Neural cell (in vitro differentiated cells): ENCODE data around the gene MPPED2. TPM values are rescaled to one million over a fixed set of nuclear protein-coding genes. Genes with fewer than 3 reads are reported as not detected.

Source experiments
- H2AFZ ChIP-seq: fragments of 200-600, 300-800 bp; sonication (generic), shearing (Covaris generic); 2 replicates; pipeline ENCODE4 v1.6.0; 2014; ENCODE audit warnings: low read depth, mild to moderate bottlenecking, antibody characterized with exemption, low read length, moderate library complexity
- H3F3A ChIP-seq: fragments of 200-600 bp; shearing (Covaris generic); 2 replicates; pipeline ENCODE4 v1.6.1; 2016; ENCODE audit warnings: mild to moderate bottlenecking, moderate library complexity, mixed read lengths, antibody characterized with exemption, low read length; ENCODE audit not compliant: insufficient read depth, poor library complexity, severe bottlenecking
- H3K27ac ChIP-seq: fragments of 200-600, 300-800 bp; sonication (generic), shearing (Covaris generic); 2 replicates; pipeline ENCODE4 v1.5.1; 2014; ENCODE audit warnings: mild to moderate bottlenecking, low read length, moderate library complexity
- H3K27me3 ChIP-seq: fragments of 300-800, 200-600 bp; sonication (generic), shearing (Covaris generic); 2 replicates; pipeline ENCODE4 v1.6.0; 2014; ENCODE audit warnings: mild to moderate bottlenecking, low read depth, low read length, moderate library complexity; ENCODE audit not compliant: insufficient read depth
- H3K36me3 ChIP-seq: fragments of 300-800, 200-600 bp; sonication (generic), shearing (Covaris generic); 2 replicates; pipeline ENCODE4 v1.5.1; 2014; ENCODE audit warnings: mild to moderate bottlenecking, antibody characterized with exemption, low read length, moderate library complexity; ENCODE audit not compliant: insufficient read depth
- H3K4me2 ChIP-seq: fragments of 300-800, 200-600 bp; sonication (generic), shearing (Covaris generic); 2 replicates; pipeline ENCODE4 v1.6.0; 2014; ENCODE audit warnings: mild to moderate bottlenecking, low read length
- H3K4me3 ChIP-seq: fragments of 300-800, 200-600 bp; sonication (generic), shearing (Covaris generic); 2 replicates; pipeline ENCODE4 v1.5.1; 2014; ENCODE audit warnings: mild to moderate bottlenecking, low read length, moderate library complexity
- H3K79me2 ChIP-seq: fragments of 200-600 bp; shearing (Covaris generic); replicated peaks from 2 replicates; pipeline ENCODE4 v1.6.0; 2014; ENCODE audit warnings: mild to moderate bottlenecking, low read length, moderate library complexity; ENCODE audit not compliant: insufficient read depth
- H3K9ac ChIP-seq: fragments of 300-800, 200-600 bp; sonication (generic), shearing (Covaris generic); 2 replicates; pipeline ENCODE4 v1.6.1; 2016; ENCODE audit warnings: mild to moderate bottlenecking, low read length, mixed read lengths
- H3K9me2 ChIP-seq: fragments of 200-600 bp; shearing (Covaris generic); 2 replicates; pipeline ENCODE4 v1.6.1; 2016; ENCODE audit warnings: mild to moderate bottlenecking, low read length, mixed read lengths; ENCODE audit not compliant: insufficient read depth
- H3K9me3 ChIP-seq: fragments of 200-600, 300-800 bp; sonication (generic), shearing (Covaris generic); 2 replicates; pipeline ENCODE4 v1.6.1; 2016; ENCODE audit warnings: mild to moderate bottlenecking, mixed run types, low read length, moderate library complexity, mixed read lengths
- H4K20me1 ChIP-seq: fragments of 200-600 bp; shearing (Covaris generic); 2 replicates; pipeline ENCODE4 v1.6.1; 2016; ENCODE audit warnings: mild to moderate bottlenecking, mixed run types; ENCODE audit not compliant: insufficient read depth
- EP300 ChIP-seq: fragments of 450-650 bp; conservative IDR thresholded peaks from 2 replicates; pipeline ENCODE4 v1.6.1; 2014; ENCODE audit warnings: antibody characterized with exemption, mild to moderate bottlenecking, moderate library complexity; ENCODE audit not compliant: poor library complexity, severe bottlenecking
- EZH2 ChIP-seq: fragments of 200-600, 300-800 bp; shearing (Covaris generic), sonication (generic); IDR thresholded peaks from 2 replicates; pipeline ENCODE4 v1.6.1; 2014; ENCODE audit warnings: antibody characterized with exemption, low read length, borderline replicate concordance, mild to moderate bottlenecking; ENCODE audit not compliant: insufficient read depth, poor library complexity, severe bottlenecking
- MXI1 ChIP-seq: fragments of 450-650 bp; conservative IDR thresholded peaks from 2 replicates; pipeline ENCODE4 v1.6.1; 2014; ENCODE audit warnings: antibody characterized with exemption, mild to moderate bottlenecking; ENCODE audit not compliant: poor library complexity, severe bottlenecking
- POLR2AphosphoS5 ChIP-seq: IDR thresholded peaks from 2 replicates; pipeline ENCODE4 v1.6.1; 2012
- RAD21 ChIP-seq: fragments of 450-650 bp; conservative IDR thresholded peaks from 2 replicates; pipeline ENCODE4 v1.6.1; 2014; ENCODE audit warnings: antibody characterized with exemption, mild to moderate bottlenecking, moderate library complexity
- SMC3 ChIP-seq: fragments of 450-650 bp; conservative IDR thresholded peaks from 2 replicates; pipeline ENCODE4 v1.6.1; 2014; ENCODE audit warnings: antibody characterized with exemption, mild to moderate bottlenecking, moderate library complexity; ENCODE audit not compliant: poor library complexity
- TAF1 ChIP-seq: IDR thresholded peaks from 2 replicates; pipeline ENCODE4 v1.6.1; 2012; ENCODE audit warnings: low read depth
- polyA plus RNA-seq: library from polyadenylated mRNA; depleted of rRNA; stranded (reverse); fragments of >200 nt; gene quantifications from 2 replicates; pipeline ENCODE4 v1.2.3, GENCODE V29; 2014
- TF ChIP-seq, protein P1 (sequence below): fragments of 450-650 bp; IDR thresholded peaks from 2 replicates; pipeline ENCODE4 v1.5.1; 2014; ENCODE audit warnings: antibody characterized with exemption, mild to moderate bottlenecking, moderate library complexity; ENCODE audit not compliant: poor library complexity, severe bottlenecking
- TF ChIP-seq, protein P2 (sequence below): IDR thresholded peaks from 2 replicates; pipeline ENCODE4 v1.6.1; 2012; ENCODE audit warnings: borderline replicate concordance

MPPED2 gene
- polyA plus RNA-seq, 1 donor from 2014 or later: 99.7 TPM

DNA sequence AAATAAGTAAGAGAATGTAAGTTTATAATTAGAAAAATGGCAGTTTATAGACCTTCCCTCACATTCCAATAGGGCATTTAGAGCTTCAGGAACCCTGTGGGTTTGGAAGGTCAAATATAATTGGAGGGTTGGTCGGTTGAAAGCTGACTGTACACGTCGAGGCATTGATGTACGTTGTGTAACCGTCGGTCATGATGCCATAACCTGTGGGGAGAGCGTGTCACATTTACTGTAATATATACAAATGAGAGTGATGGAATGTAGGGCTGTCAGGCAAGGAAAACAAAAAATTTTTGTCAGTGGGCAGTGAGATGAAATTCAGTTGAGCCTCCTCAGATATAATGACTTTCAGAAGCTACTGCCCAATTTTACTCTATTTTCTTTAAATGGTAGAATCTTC lies 174.8 kb downstream of the MPPED2 start:
- Histone ChIP-seq H3K27ac (no peak overlapping the region), H3K36me3 (peaks cover 15% of the 10 kb centered on the region), H3F3A (no peaks in the 10 kb centered on the region), H3K4me3 (no peak overlapping the region), H3K27me3 (no peaks in the 10 kb centered on the region), H4K20me1 (no peaks in the 10 kb centered on the region), H3K4me2 (no peak overlapping the region), H3K9ac (no peak overlapping the region), H3K79me2 (no peaks in the 10 kb centered on the region), H3K9me3 (no peaks in the 10 kb centered on the region), H2AFZ (no peak overlapping the region), H3K9me2 (no peaks in the 10 kb centered on the region)
- no peak for TF ChIP-seq TAF1

DNA sequence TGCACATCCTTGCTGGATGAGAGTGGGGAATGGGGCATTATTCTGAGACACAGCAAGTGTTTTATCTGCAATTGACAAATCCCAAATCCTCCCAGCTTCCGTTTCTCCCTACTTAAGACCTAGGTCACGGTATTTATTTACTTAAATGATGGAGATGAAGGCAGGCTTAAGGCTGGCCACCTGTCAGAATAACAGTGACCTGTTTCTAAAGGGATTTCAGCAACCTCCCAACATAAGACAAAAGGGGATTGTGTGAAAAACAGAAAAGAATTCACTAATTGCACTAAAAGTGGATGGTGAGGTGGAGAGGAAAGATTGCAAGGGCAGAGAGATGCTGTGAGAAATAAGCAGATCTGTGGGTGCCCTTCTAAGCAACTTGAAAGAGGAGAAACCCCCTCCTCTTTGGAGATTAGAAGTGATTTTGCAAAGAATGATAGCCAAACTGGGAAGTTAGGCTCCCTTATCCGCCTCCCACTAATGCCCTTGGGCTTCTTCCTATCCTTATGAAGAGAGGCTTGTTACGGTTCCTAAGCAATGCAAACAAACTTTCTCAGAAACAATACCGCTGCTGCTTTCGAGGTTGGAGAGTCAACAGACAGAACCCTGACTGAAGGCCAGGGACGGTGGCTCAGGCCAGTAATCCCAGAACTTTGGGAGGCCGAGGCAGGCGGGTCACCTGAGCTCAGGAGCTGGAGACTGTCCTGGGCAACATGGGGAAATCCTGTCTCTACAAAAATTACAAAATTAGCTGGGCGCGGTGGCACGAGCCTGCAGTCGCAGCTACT lies 179.0 kb downstream of the MPPED2 start:
- no peak overlapping the region for H2AFZ ChIP-seq
- TF ChIP-seq RAD21 (no peak), EZH2 (no peak), POLR2AphosphoS5 (no peak), TAF1 (no peak), EP300 (no peak), MXI1 (no peak), SMC3 (no peak)
- TF ChIP-seq, protein P1, sequence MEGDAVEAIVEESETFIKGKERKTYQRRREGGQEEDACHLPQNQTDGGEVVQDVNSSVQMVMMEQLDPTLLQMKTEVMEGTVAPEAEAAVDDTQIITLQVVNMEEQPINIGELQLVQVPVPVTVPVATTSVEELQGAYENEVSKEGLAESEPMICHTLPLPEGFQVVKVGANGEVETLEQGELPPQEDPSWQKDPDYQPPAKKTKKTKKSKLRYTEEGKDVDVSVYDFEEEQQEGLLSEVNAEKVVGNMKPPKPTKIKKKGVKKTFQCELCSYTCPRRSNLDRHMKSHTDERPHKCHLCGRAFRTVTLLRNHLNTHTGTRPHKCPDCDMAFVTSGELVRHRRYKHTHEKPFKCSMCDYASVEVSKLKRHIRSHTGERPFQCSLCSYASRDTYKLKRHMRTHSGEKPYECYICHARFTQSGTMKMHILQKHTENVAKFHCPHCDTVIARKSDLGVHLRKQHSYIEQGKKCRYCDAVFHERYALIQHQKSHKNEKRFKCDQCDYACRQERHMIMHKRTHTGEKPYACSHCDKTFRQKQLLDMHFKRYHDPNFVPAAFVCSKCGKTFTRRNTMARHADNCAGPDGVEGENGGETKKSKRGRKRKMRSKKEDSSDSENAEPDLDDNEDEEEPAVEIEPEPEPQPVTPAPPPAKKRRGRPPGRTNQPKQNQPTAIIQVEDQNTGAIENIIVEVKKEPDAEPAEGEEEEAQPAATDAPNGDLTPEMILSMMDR: no peak
- TF ChIP-seq, protein P2, sequence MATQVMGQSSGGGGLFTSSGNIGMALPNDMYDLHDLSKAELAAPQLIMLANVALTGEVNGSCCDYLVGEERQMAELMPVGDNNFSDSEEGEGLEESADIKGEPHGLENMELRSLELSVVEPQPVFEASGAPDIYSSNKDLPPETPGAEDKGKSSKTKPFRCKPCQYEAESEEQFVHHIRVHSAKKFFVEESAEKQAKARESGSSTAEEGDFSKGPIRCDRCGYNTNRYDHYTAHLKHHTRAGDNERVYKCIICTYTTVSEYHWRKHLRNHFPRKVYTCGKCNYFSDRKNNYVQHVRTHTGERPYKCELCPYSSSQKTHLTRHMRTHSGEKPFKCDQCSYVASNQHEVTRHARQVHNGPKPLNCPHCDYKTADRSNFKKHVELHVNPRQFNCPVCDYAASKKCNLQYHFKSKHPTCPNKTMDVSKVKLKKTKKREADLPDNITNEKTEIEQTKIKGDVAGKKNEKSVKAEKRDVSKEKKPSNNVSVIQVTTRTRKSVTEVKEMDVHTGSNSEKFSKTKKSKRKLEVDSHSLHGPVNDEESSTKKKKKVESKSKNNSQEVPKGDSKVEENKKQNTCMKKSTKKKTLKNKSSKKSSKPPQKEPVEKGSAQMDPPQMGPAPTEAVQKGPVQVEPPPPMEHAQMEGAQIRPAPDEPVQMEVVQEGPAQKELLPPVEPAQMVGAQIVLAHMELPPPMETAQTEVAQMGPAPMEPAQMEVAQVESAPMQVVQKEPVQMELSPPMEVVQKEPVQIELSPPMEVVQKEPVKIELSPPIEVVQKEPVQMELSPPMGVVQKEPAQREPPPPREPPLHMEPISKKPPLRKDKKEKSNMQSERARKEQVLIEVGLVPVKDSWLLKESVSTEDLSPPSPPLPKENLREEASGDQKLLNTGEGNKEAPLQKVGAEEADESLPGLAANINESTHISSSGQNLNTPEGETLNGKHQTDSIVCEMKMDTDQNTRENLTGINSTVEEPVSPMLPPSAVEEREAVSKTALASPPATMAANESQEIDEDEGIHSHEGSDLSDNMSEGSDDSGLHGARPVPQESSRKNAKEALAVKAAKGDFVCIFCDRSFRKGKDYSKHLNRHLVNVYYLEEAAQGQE: no peak
- no peaks in the 10 kb centered on the region for H3K27me3 ChIP-seq
- no peaks in the 10 kb centered on the region for H4K20me1 ChIP-seq
- H3K4me2 ChIP-seq: no peak overlapping the region
- H3F3A ChIP-seq: no peaks in the 10 kb centered on the region
- no peak overlapping the region for H3K4me3 ChIP-seq
- H3K9ac ChIP-seq: no peak overlapping the region
- H3K27ac ChIP-seq: no peak overlapping the region
- H3K9me3 ChIP-seq: no peaks in the 10 kb centered on the region
- peaks cover 4% of the 10 kb centered on the region for H3K36me3 ChIP-seq
- no peaks in the 10 kb centered on the region for H3K79me2 ChIP-seq
- no peaks in the 10 kb centered on the region for H3K9me2 ChIP-seq
